GM12878 (cell line): ENCODE data around the gene MACROD2. TPM values are rescaled to one million over a fixed set of nuclear protein-coding genes. Genes with fewer than 3 reads are reported as not detected.

Experiments used
- BCL3 ChIP-seq: IDR thresholded peaks from 2 replicates; pipeline ENCODE4 v1.6.1; 2011; ENCODE audit warnings: borderline replicate concordance, low read depth, mild to moderate bottlenecking, moderate library complexity, low read length; ENCODE audit not compliant: insufficient read depth, poor library complexity, severe bottlenecking
- EZH2 ChIP-seq: IDR thresholded peaks from 2 replicates; pipeline ENCODE4 v1.6.1; 2012; ENCODE audit warnings: low read depth, mild to moderate bottlenecking, control low read depth, inconsistent platforms, low read length, borderline replicate concordance; ENCODE audit not compliant: control insufficient read depth
- HSF1 ChIP-seq: fragments of 150-350 bp; IDR thresholded peaks from 2 replicates; pipeline ENCODE4 v1.6.1; 2014; ENCODE audit warnings: mild to moderate bottlenecking, low read depth, low read length
- IKZF1 ChIP-seq: fragments of 450-650 bp; conservative IDR thresholded peaks from 2 replicates; pipeline ENCODE4 v1.6.1; 2017; ENCODE audit warnings: antibody characterized with exemption, mild to moderate bottlenecking
- IKZF2 ChIP-seq, 2 experiments: fragments of 450-650 bp; IDR thresholded peaks; 2 replicates each; pipeline ENCODE4 v1.6.1; 2017; ENCODE audit warnings: mild to moderate bottlenecking in 2 of 2, moderate library complexity in 2 of 2
- MEF2B ChIP-seq: fragments of 450-650 bp; IDR thresholded peaks from 2 replicates; pipeline ENCODE4 v1.6.1; 2018; ENCODE audit warnings: mild to moderate bottlenecking, moderate library complexity; ENCODE audit not compliant: partially characterized antibody, poor library complexity, severe bottlenecking
- NRF1 ChIP-seq: conservative IDR thresholded peaks from 2 replicates; pipeline ENCODE4 v1.6.1; 2011; ENCODE audit warnings: mild to moderate bottlenecking, low read depth, low read length, improper control_type of control experiment
- RELB ChIP-seq: fragments of 450-650 bp; IDR thresholded peaks from 2 replicates; pipeline ENCODE4 v1.6.1; 2017; ENCODE audit warnings: low read depth, mild to moderate bottlenecking, moderate library complexity
- SKIL ChIP-seq: fragments of 450-650 bp; IDR thresholded peaks from 2 replicates; pipeline ENCODE4 v1.6.1; 2017; ENCODE audit warnings: mild to moderate bottlenecking, low read depth, inconsistent platforms; ENCODE audit not compliant: poor library complexity, severe bottlenecking
- SPI1 ChIP-seq: IDR thresholded peaks from 2 replicates; pipeline ENCODE4 v1.6.1; 2011; ENCODE audit warnings: low read depth, mild to moderate bottlenecking, low read length, moderate library complexity, borderline replicate concordance; ENCODE audit not compliant: insufficient read depth
- USF1 ChIP-seq: IDR thresholded peaks from 2 replicates; pipeline ENCODE4 v1.6.1; 2011; ENCODE audit warnings: borderline replicate concordance, low read depth, mild to moderate bottlenecking, moderate library complexity, mixed read lengths, low read length; ENCODE audit not compliant: insufficient read depth; ENCODE audit errors: extremely low read length
- ZNF24 ChIP-seq: fragments of 450-650 bp; IDR thresholded peaks from 2 replicates; pipeline ENCODE4 v1.6.1; 2017; ENCODE audit warnings: antibody characterized with exemption, mild to moderate bottlenecking
- polyA plus RNA-seq, 11 experiments: library from polyadenylated mRNA; depleted of rRNA in 4 of 11; unstranded in 6 of 11; stranded (reverse) in 5 of 11; fragments of >200 nt; fragmentation: Nextera tagmentation in 4 of 11; fragmentation: Illumina TruSeq in 1 of 11; extraction: Ambion mirVana in 4 of 11; extraction: Trizol in 1 of 11; gene quantifications; 1 replicate in 1 of 11; 2 replicates in 10 of 11; pipeline versions ENCODE4 v1.2.1 to v1.2.3, GENCODE V29; 2011 to 2016; ENCODE audit warnings: inconsistent platforms in 2 of 11, missing spikeins in 2 of 11, low read depth in 1 of 11
- total RNA-seq, 4 experiments: library from RNA; depleted of rRNA in 3 of 4; stranded (reverse); fragments of >200 nt in 3 of 4; fragmentation: Illumina TruSeq in 1 of 4; extraction: Trizol in 1 of 4; gene quantifications; 2 replicates each; pipeline versions ENCODE4 v1.2.1 to v1.2.3, GENCODE V29; 2013 to 2021
- TF ChIP-seq, protein P1 (sequence below): fragments of 450-650 bp; IDR thresholded peaks from 2 replicates; pipeline ENCODE4 v1.6.1; 2017; ENCODE audit warnings: mild to moderate bottlenecking

The MACROD2 gene
- total and polyA plus RNA-seq, 10 of the 15 experiments (the other 5 are each of a cell fraction or from before 2014, with no cell fraction given): 1.1 to 21.5 (median 2.2) TPM

- no peak for TF ChIP-seq SKIL
- TF ChIP-seq MEF2B: peak; percentile 25
- TF ChIP-seq, protein P1, sequence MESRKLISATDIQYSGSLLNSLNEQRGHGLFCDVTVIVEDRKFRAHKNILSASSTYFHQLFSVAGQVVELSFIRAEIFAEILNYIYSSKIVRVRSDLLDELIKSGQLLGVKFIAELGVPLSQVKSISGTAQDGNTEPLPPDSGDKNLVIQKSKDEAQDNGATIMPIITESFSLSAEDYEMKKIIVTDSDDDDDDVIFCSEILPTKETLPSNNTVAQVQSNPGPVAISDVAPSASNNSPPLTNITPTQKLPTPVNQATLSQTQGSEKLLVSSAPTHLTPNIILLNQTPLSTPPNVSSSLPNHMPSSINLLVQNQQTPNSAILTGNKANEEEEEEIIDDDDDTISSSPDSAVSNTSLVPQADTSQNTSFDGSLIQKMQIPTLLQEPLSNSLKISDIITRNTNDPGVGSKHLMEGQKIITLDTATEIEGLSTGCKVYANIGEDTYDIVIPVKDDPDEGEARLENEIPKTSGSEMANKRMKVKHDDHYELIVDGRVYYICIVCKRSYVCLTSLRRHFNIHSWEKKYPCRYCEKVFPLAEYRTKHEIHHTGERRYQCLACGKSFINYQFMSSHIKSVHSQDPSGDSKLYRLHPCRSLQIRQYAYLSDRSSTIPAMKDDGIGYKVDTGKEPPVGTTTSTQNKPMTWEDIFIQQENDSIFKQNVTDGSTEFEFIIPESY: no peak
- TF ChIP-seq USF1: no peak
- TF ChIP-seq SPI1: no peak
- TF ChIP-seq IKZF2 (IDR thresholded peaks at IDR 0.05): peak; percentile 58 to 77
- TF ChIP-seq NRF1: no peak
- peak; percentile 98 for TF ChIP-seq ZNF24
- TF ChIP-seq BCL3: no peak
- TF ChIP-seq RELB: peak; percentile 70
- TF ChIP-seq HSF1: no peak
- TF ChIP-seq IKZF1: peak; percentile 52; the same call in 1 of the 2 replicates
- TF ChIP-seq EZH2: no peak
- TF ChIP-seq, all 136 proteins: peak for 7
These were observed 886.8 kb downstream of the MACROD2 start (continued) for GRCh38 chr20:14882157-14882556.
